Measurements from ENCODE around the gene CD59.

- TF ChIP-seq POLR2A (IDR thresholded peaks at IDR 0.05; ENCODE audit: extremely low read depth, insufficient read length) (peak; percentile 51), CTCF (IDR thresholded peaks at IDR 0.05; ENCODE audit: low read depth, low read length) (no peak)
These were observed 37.9 kb upstream of the CD59 start, which contains the start of gene FBXO3 for GRCh38 chr11:33773987-33774735.

Measured in NB4 (cell line).